Suppressor macrophage (primary cell): ENCODE data around the gene IQGAP2.

Source experiments
- DNase-seq, 4 experiments: peaks; one replicate each; pipeline ENCODE4 v3.0.0-alpha.2; 2020 to 2022

IQGAP2 gene

GRCh38 chr5:76690037-76690679, 287.1 kb downstream of the IQGAP2 start:
- no peak for DNase-seq

- DNase-seq, result no peak
These were observed 287.8 kb downstream of the IQGAP2 start for GRCh38 chr5:76690704-76691466.

- DNase-seq, result no peak
These were observed 288.6 kb downstream of the IQGAP2 start for GRCh38 chr5:76691467-76692273.

- DNase-seq, result no peak
These were observed 289.1 kb downstream of the IQGAP2 start for GRCh38 chr5:76692274-76692540.

- no peak for DNase-seq
These were observed 289.6 kb downstream of the IQGAP2 start for GRCh38 chr5:76692651-76693050.

- no peak for DNase-seq
These were observed 290.1 kb downstream of the IQGAP2 start for GRCh38 chr5:76693141-76693540.

- DNase-seq, result no peak
These were observed 291.2 kb downstream of the IQGAP2 start for GRCh38 chr5:76694317-76694716.

- DNase-seq, result no peak
These were observed 292.3 kb downstream of the IQGAP2 start for GRCh38 chr5:76695346-76695745.

- DNase-seq, result no peak
These were observed 293.2 kb downstream of the IQGAP2 start for GRCh38 chr5:76696251-76696650.

GRCh38 chr5:76697670-76698069, 294.6 kb downstream of the IQGAP2 start:
- DNase-seq, result no peak

- DNase-seq, result no peak
These were observed 297.5 kb downstream of the IQGAP2 start for GRCh38 chr5:76700571-76700970.

GRCh38 chr5:76701298-76701697, 298.2 kb downstream of the IQGAP2 start:
- DNase-seq, result no peak

- no peak for DNase-seq
These were observed 300.6 kb downstream of the IQGAP2 start for GRCh38 chr5:76703707-76704106.

- DNase-seq, result no peak
These were observed 301.1 kb downstream of the IQGAP2 start for GRCh38 chr5:76704131-76704663.

- DNase-seq, result peak; percentile 17 to 69 (median 56)
These were observed 302.5 kb downstream of the IQGAP2 start for GRCh38 chr5:76705574-76705973.

GRCh38 chr5:76709762-76710161, 306.7 kb downstream of the IQGAP2 start:
- no peak for DNase-seq

GRCh38 chr5:76710991-76711390, 307.9 kb downstream of the IQGAP2 start:
- DNase-seq, result no peak

- peak in 2 of 4 experiments; percentile 27 to 60 for DNase-seq
These were observed 311.8 kb downstream of the IQGAP2 start for GRCh38 chr5:76714751-76715485.

GRCh38 chr5:76715486-76715735, 312.3 kb downstream of the IQGAP2 start:
- peak; percentile 21 to 49 (median 36) for DNase-seq

- peak; percentile 38 to 71 (median 55) for DNase-seq
These were observed 312.8 kb downstream of the IQGAP2 start, which contains the start of gene F2R for GRCh38 chr5:76715736-76716455. TSS of gene F2R (plus strand) at chr5:76716126. CDS start at chr5:76716308, 182 bp downstream.

GRCh38 chr5:76716456-76717157, 313.5 kb downstream of the IQGAP2 start:
- DNase-seq, result peak in 1 of 4 experiments; percentile 15
